ENCODE data around the gene MLST8. TPM values are rescaled to one million over a fixed set of nuclear protein-coding genes. Genes with fewer than 3 reads are reported as not detected.

Gene MLST8
- total and polyA plus RNA-seq, 2 of the 8 experiments (the other 6 are each of a cell fraction or from before 2014, with no cell fraction given), result 67.6 to 321 TPM

DNA sequence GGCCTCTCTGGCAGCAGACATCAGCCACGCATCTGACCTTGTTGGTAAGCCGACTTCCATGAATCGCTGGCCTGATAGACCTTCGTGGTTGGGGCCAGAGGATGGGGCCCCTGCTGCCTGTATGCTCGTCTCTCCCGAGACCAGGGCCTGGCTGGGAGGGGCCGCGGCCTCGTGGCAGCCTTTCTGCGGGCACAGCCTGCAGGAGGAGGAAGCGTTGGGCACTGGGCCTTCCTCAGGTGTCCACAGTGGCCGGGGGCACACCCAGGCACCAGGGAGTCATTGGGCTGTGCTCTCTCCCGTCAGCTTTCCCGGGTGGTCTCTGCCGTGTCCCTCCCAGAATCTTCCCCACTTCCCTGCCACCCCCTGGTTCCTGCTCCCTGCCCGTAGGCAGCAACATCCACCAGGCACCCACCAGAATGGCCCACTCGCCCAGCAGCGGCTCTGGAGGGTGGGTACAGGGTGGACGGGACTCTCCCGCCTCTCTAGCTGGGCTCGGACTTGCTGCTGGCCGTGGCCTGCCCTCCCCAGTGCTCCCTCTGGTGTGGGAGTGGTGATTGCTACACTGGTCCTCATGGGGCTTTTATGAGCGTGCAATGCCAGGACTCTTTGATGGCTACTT, 24.5 kb downstream of the MLST8 start:
- H3K4me2 ChIP-seq (ENCODE audit: insufficient read depth in 1 of 2, low read depth in 2 of 2, low read length in 2 of 2), result no peak overlapping the region
- H2AFZ ChIP-seq (ENCODE audit: low read length), result no peak overlapping the region
- H3K36me3 ChIP-seq (ENCODE audit: control insufficient read depth in 2 of 4, insufficient read depth in 4 of 4, low read length in 3 of 4), result peaks cover 0 to 46% (median 4%) of the 10 kb centered on the region in 4 experiments; a peak in 5 of 8 replicates
- H2BK120ac ChIP-seq (replicated peaks; ENCODE audit: low read depth, low read length), result no peak overlapping the region
- H3K27me3 ChIP-seq (replicated peaks in 1 of 4; ENCODE audit: control insufficient read depth in 3 of 4, extremely low read depth in 1 of 4, insufficient read depth in 3 of 4, low read length in 3 of 4), result no peaks in the 10 kb centered on the region
- no peak for FAIRE-seq
- no peak overlapping the region for H3K56ac ChIP-seq (replicated peaks; ENCODE audit: insufficient read length, low read depth, low read length)
- H2BK20ac ChIP-seq (ENCODE audit: low read length), result no peak overlapping the region
- H2AK5ac ChIP-seq (ENCODE audit: low read depth, low read length), result no peak overlapping the region
- no peak overlapping the region for H3K23ac ChIP-seq (ENCODE audit: insufficient read length)
- ChIA-PET CTCF (ENCODE audit: partially characterized antibody) (no interaction called here), POLR2A (ENCODE audit: partially characterized antibody) (interaction anchor here (1.3 to 6.7 kb wide), 4 partner anchors 9 to 61 kb away, joined by 4 to 37 read pairs (median 20); partner anchors contain the start of gene BRICD5)
- peaks cover 3% of the 10 kb centered on the region; the same call in 1 of the 2 replicates for H3K79me1 ChIP-seq (ENCODE audit: low read depth, low read length)
- no peak overlapping the region for H4K91ac ChIP-seq (replicated peaks; ENCODE audit: insufficient read length, low read length)
- H4K8ac ChIP-seq (ENCODE audit: extremely low read depth, insufficient read depth, low read length), result 0 out of 2 replicates have a peak overlapping the region, but pooled peaks have one; percentile 25
- H2BK15ac ChIP-seq (ENCODE audit: low read length), result no peak overlapping the region
- H3K4me3 ChIP-seq (ENCODE audit: extremely low read depth in 1 of 4, insufficient read depth in 2 of 4, low read depth in 3 of 4, low read length in 4 of 4), result no peak overlapping the region
- H4K20me1 ChIP-seq (replicated peaks in 1 of 2; ENCODE audit: control insufficient read depth in 1 of 2, insufficient read depth in 2 of 2, low read length in 2 of 2), result peaks cover 9 to 19% of the 10 kb centered on the region in 2 experiments
- H3K4me1 ChIP-seq (replicated peaks in 1 of 4; ENCODE audit: control insufficient read depth in 3 of 4, insufficient read depth in 4 of 4, low read length in 3 of 4), result no peaks in the 10 kb centered on the region
- WGBS, 2 experiments (ENCODE audit: extremely low coverage in 1 of 2, insufficient coverage in 1 of 2, insufficient read length in 1 of 2, insufficient replicate concordance in 2 of 2, low coverage in 1 of 2, low lambda C conversion rate in 2 of 2, missing lambda C conversion rate in 1 of 2), result 92% methylated on average over 23 of the region's 23 CpGs; no CpG with 5 or more reads in 1 of the 2 experiments
- H3K18ac ChIP-seq (ENCODE audit: extremely low read depth, low read length), result no peak overlapping the region
- no peak for DNase-seq (ENCODE audit: low read depth in 1 of 2, low spot score in 2 of 2)
- H3K9ac ChIP-seq (replicated peaks in 1 of 4; ENCODE audit: extremely low read depth in 1 of 4, low read depth in 3 of 4, low read length in 3 of 4), result no peak overlapping the region
- H3K14ac ChIP-seq (ENCODE audit: insufficient read length), result no peak overlapping the region
- no peak overlapping the region for H4K5ac ChIP-seq (ENCODE audit: insufficient read length, low read depth, low read length)
- no peaks in the 10 kb centered on the region for H3K9me3 ChIP-seq (ENCODE audit: insufficient read depth in 2 of 2, low read depth in 1 of 2, low read length in 1 of 2)
- H2BK12ac ChIP-seq (ENCODE audit: low read depth, low read length), result no peak overlapping the region
- no peaks in the 10 kb centered on the region for H3K23me2 ChIP-seq (ENCODE audit: low read depth, low read length)
- no peak overlapping the region for H3K4ac ChIP-seq (replicated peaks; ENCODE audit: insufficient read length, low read depth, low read length)
- no peak overlapping the region for H2BK5ac ChIP-seq (ENCODE audit: low read depth, low read length)
- H3K79me2 ChIP-seq (ENCODE audit: control insufficient read depth in 1 of 2, insufficient read depth in 2 of 2, low read length in 2 of 2), result peaks cover 3 to 21% of the 10 kb centered on the region in 2 experiments; a peak in 2 of 4 replicates
- H3K27ac ChIP-seq (ENCODE audit: low read depth, low read length), result no peak overlapping the region
- TF ChIP-seq NRF1 (IDR thresholded peaks at IDR 0.05; ENCODE audit: low read depth, low read length), result no peak
- TF ChIP-seq PHF8 (conservative IDR thresholded peaks at IDR 0.05; ENCODE audit: low read depth, low read length), result no peak
- TF ChIP-seq NANOG (IDR thresholded peaks at IDR 0.05; ENCODE audit: insufficient read depth, low read depth, low read length, poor library complexity, severe bottlenecking), result no peak
- no peak for TF ChIP-seq JUND (IDR thresholded peaks at IDR 0.05; ENCODE audit: low read length)
- no peak for TF ChIP-seq SUZ12 (IDR thresholded peaks at IDR 0.05; ENCODE audit: low read length)
- TF ChIP-seq ASH2L (IDR thresholded peaks at IDR 0.05; ENCODE audit: low read length), result no peak
- no peak for TF ChIP-seq CTBP2 (IDR thresholded peaks at IDR 0.05; ENCODE audit: borderline replicate concordance, insufficient read depth, insufficient read length, low read length)
- no peak for TF ChIP-seq TAF1 (IDR thresholded peaks at IDR 0.05; ENCODE audit: low read depth, low read length)
- TF ChIP-seq KDM5A (IDR thresholded peaks at IDR 0.05; ENCODE audit: low read length), result no peak
- no peak for TF ChIP-seq POLR2A (IDR thresholded peaks at IDR 0.05; ENCODE audit: control extremely low read depth in 1 of 2, low read depth in 2 of 2, low read length in 2 of 2)
- no peak for TF ChIP-seq SIX5 (IDR thresholded peaks at IDR 0.05; ENCODE audit: low read depth, low read length)
- no peak for TF ChIP-seq CHD1 (IDR thresholded peaks at IDR 0.05; ENCODE audit: low read depth, low read length)
- no peak for TF ChIP-seq CEBPB (IDR thresholded peaks at IDR 0.05; ENCODE audit: low read depth, low read length)

Data from H1 (cell line).